ENCODE measurements around the gene UBA1.

GRCh38 chrX:47229427-47229826 lies 35.8 kb downstream of the UBA1 start:
- TF ChIP-seq CTCF (IDR thresholded peaks at IDR 0.05), result no peak
- no peak for TF ChIP-seq POLR2A (IDR thresholded peaks at IDR 0.05)
